HepG2 (cell line): ENCODE measurements around the gene WAS. TPM values are rescaled to one million over a fixed set of nuclear protein-coding genes. Genes with fewer than 3 reads are reported as not detected.

Experiments used
- AGO2 ChIP-seq: fragments of 200-400 bp; formaldehyde crosslinking; optimal IDR thresholded peaks from 2 replicates; pipeline ENCODE3; 2017; ENCODE audit warnings: mild to moderate bottlenecking, low read depth, low read length, moderate library complexity
- ATF1 ChIP-seq: IDR thresholded peaks from 2 replicates; pipeline ENCODE4 v1.6.1; 2016; ENCODE audit warnings: mild to moderate bottlenecking, control low read depth
- ATF3 ChIP-seq: sonication (generic); formaldehyde crosslinking; IDR thresholded peaks from 2 replicates; pipeline ENCODE4 v1.4.0; 2020; ENCODE audit warnings: missing genetic modification reagents
- E2F1 ChIP-seq: sonication (generic); formaldehyde crosslinking; IDR thresholded peaks from 2 replicates; pipeline ENCODE4 v1.5.0; 2020; ENCODE audit warnings: missing genetic modification reagents
- HES4 ChIP-seq: sonication (generic); formaldehyde crosslinking; IDR thresholded peaks from 2 replicates; pipeline ENCODE4 v1.9.0; 2021; ENCODE audit warnings: mild to moderate bottlenecking, missing genetic modification reagents, borderline replicate concordance
- HOMEZ ChIP-seq: IDR thresholded peaks from 2 replicates; pipeline ENCODE4 v1.6.1; 2016; ENCODE audit warnings: low read depth
- JARID2 ChIP-seq: sonication (generic); formaldehyde crosslinking; IDR thresholded peaks from 2 replicates; pipeline ENCODE4 v1.8.1; 2023; ENCODE audit warnings: missing genetic modification reagents, inconsistent platforms; ENCODE audit not compliant: insufficient replicate concordance
- KAT8 ChIP-seq: IDR thresholded peaks from 2 replicates; pipeline ENCODE4 v1.6.1; 2016; ENCODE audit warnings: missing genetic modification reagents, missing compliant biosample characterization
- KMT2A ChIP-seq: sonication (generic); formaldehyde crosslinking; IDR thresholded peaks from 2 replicates; pipeline ENCODE4 v1.4.0; 2020; ENCODE audit warnings: missing genetic modification reagents
- NFE2L2 ChIP-seq: fragments of 150-350 bp; IDR thresholded peaks from 2 replicates; pipeline ENCODE4 v1.6.1; 2014; ENCODE audit warnings: low read length
- NONO ChIP-seq, 2 experiments: fragments of 450-650 bp in 1 of 2; sonication (generic) in 1 of 2; formaldehyde crosslinking in 1 of 2; IDR thresholded peaks in 1 of 2; conservative IDR thresholded peaks in 1 of 2; 2 replicates each; pipeline versions ENCODE4 v1.6.1 to v1.8.0; 2017 to 2022; ENCODE audit warnings: mild to moderate bottlenecking in 1 of 2, missing genetic modification reagents in 1 of 2, moderate library complexity in 1 of 2
- NR2F1 ChIP-seq, 2 experiments: fragments of 450-650 bp in 1 of 2; formaldehyde crosslinking in 1 of 2; IDR thresholded peaks; 2 replicates each; pipeline versions ENCODE4 v1.5.0 to v1.6.1; 2016 to 2020; ENCODE audit warnings: mild to moderate bottlenecking in 1 of 2, missing compliant biosample characterization in 1 of 2, missing genetic modification reagents in 1 of 2, moderate library complexity in 1 of 2
- TBX3 ChIP-seq: fragments of 450-650 bp; IDR thresholded peaks from 2 replicates; pipeline ENCODE4 v1.6.1; 2017; ENCODE audit warnings: antibody characterized with exemption, mild to moderate bottlenecking, inconsistent platforms, borderline replicate concordance
- TFE3 ChIP-seq: IDR thresholded peaks from 2 replicates; pipeline ENCODE4 v1.6.1; 2016
- ZNF263 ChIP-seq: sonication (generic); formaldehyde crosslinking; IDR thresholded peaks from 2 replicates; pipeline ENCODE4 v1.4.0; 2020; ENCODE audit warnings: missing genetic modification reagents
- ZNF335 ChIP-seq: sonication (generic); formaldehyde crosslinking; IDR thresholded peaks from 2 replicates; pipeline ENCODE4 v1.4.0; 2020; ENCODE audit warnings: missing genetic modification reagents
- ZNF710 ChIP-seq: sonication (generic); formaldehyde crosslinking; IDR thresholded peaks from 2 replicates; pipeline ENCODE4 v1.5.0; 2020; ENCODE audit warnings: mild to moderate bottlenecking, missing genetic modification reagents, borderline replicate concordance
- ZNF790 ChIP-seq: sonication (generic); formaldehyde crosslinking; IDR thresholded peaks from 2 replicates; pipeline ENCODE4 v1.8.0; 2022; ENCODE audit warnings: missing genetic modification reagents, mild to moderate bottlenecking, borderline replicate concordance
- ZSCAN20 ChIP-seq: sonication (generic); formaldehyde crosslinking; IDR thresholded peaks from 2 replicates; pipeline ENCODE4 v1.4.0; 2020; ENCODE audit warnings: missing genetic modification reagents, mild to moderate bottlenecking, borderline replicate concordance
- polyA plus RNA-seq, 8 experiments: library from polyadenylated mRNA; depleted of rRNA in 3 of 8; stranded (reverse) in 7 of 8; unstranded in 1 of 8; fragments of >200 nt; fragmentation: Illumina TruSeq in 4 of 8; extraction: Trizol in 4 of 8; gene quantifications; 2 replicates each; pipeline versions ENCODE4 v1.2.1 to v1.2.3, GENCODE V29; 2011 to 2016; ENCODE audit warnings: low read depth in 4 of 8, missing spikeins in 1 of 8, mixed read lengths in 1 of 8; ENCODE audit not compliant: insufficient read depth in 1 of 8
- total RNA-seq, 5 experiments: library from RNA; depleted of rRNA; stranded (reverse); fragments of >200 nt; fragmentation: Illumina TruSeq; extraction: Trizol; gene quantifications; 2 replicates each; pipeline ENCODE4 v1.2.3, GENCODE V29; 2016; ENCODE audit warnings: low read depth in 1 of 5

The WAS gene
- total and polyA plus RNA-seq, 2 of the 13 experiments (the other 11 are each of a cell fraction or from before 2014, with no cell fraction given), result 0.11 TPM; not detected in 1

- TF ChIP-seq ZNF710 (peak; percentile 46; the same call in 1 of the 2 replicates), TBX3 (no peak), NR2F1 (CRISPR knock-in tag; IDR thresholded peaks at IDR 0.05) (peak; percentile 20 to 45; a peak in 2 of 4 replicates), NONO (IDR thresholded peaks at IDR 0.05) (no peak), NONO (CRISPR knock-in tag; conservative IDR thresholded peaks at IDR 0.05) (no peak; the same call in none of the 2 replicates), NFE2L2 (no peak), ATF3 (CRISPR knock-in tag) (no peak), ZSCAN20 (CRISPR knock-in tag) (no peak), HOMEZ (CRISPR knock-in tag) (no peak), ZNF335 (peak; percentile 49; the same call in 1 of the 2 replicates), AGO2 (no peak), TFE3 (CRISPR knock-in tag) (no peak; the same call in 1 of the 2 replicates), KAT8 (peak; percentile 70; the same call in 1 of the 2 replicates), ATF1 (CRISPR knock-in tag) (no peak), ZNF263 (CRISPR knock-in tag) (no peak), ZNF790 (CRISPR knock-in tag) (no peak), KMT2A (CRISPR knock-in tag) (no peak; the same call in 1 of the 2 replicates), JARID2 (CRISPR knock-in tag) (no peak), E2F1 (CRISPR knock-in tag) (no peak), HES4 (CRISPR knock-in tag) (no peak)
Observed at GRCh38 chrX:48676106-48676892, 7.3 kb upstream of the WAS start (continued).
